Adrenal gland (tissue), 12 donors: ENCODE data around the gene GLIS2. TPM values are rescaled to one million over a fixed set of nuclear protein-coding genes. Genes with fewer than 3 reads are reported as not detected.

ENCODE experiments used
- DNase-seq, 7 donors: peaks; one replicate each; pipeline ENCODE4 v3.0.0-alpha.2; 2019 to 2020
- H3K27ac ChIP-seq, 5 donors: fragments of 200-600 bp; sonication (generic) in 4 of 5; 1 replicate in 3 of 5; 2 replicates in 2 of 5; pipeline versions ENCODE4 v1.5.1 to v1.8.0; 2016 to 2020; ENCODE audit warnings: mild to moderate bottlenecking in 1 of 5
- H3K27me3 ChIP-seq: fragments of 200-600 bp; 2 replicates; pipeline ENCODE4 v1.8.0; 2021
- H3K36me3 ChIP-seq, 2 donors: fragments of 200-600 bp; replicated peaks in 1 of 2; 1 replicate in 1 of 2; 2 replicates in 1 of 2; pipeline versions ENCODE4 v1.5.1 to v1.8.0; 2018 to 2022
- H3K4me1 ChIP-seq, 2 donors: fragments of 200-600 bp; replicated peaks in 1 of 2; 1 replicate in 1 of 2; 2 replicates in 1 of 2; pipeline versions ENCODE4 v1.5.1 to v1.8.0; 2018 to 2021
- H3K4me3 ChIP-seq, 4 donors: fragments of 200-600 bp; sonication (generic) in 3 of 4; one replicate each; pipeline ENCODE4 v1.5.1; 2016 to 2018
- H3K9me3 ChIP-seq, 3 donors: fragments of 200-600 bp; sonication (generic) in 1 of 3; replicated peaks in 1 of 3; 1 replicate in 2 of 3; 2 replicates in 1 of 3; pipeline versions ENCODE4 v1.5.1 to v1.8.0; 2016 to 2021
- CTCF ChIP-seq, 6 experiments: fragments of 450-650 bp in 4 of 6; fragments of 200-600 bp in 2 of 6; sonication (generic) in 1 of 6; IDR thresholded peaks; 1 replicate in 5 of 6; 2 replicates in 1 of 6; pipeline versions ENCODE4 v1.5.1 to v1.8.0; 2016 to 2021; ENCODE audit warnings: antibody characterized with exemption in 6 of 6, mild to moderate bottlenecking in 2 of 6, moderate library complexity in 1 of 6
- POLR2A ChIP-seq, 2 donors: fragments of 450-650 bp; IDR thresholded peaks; one replicate each; pipeline ENCODE4 v1.6.1; 2017; ENCODE audit warnings: antibody characterized with exemption in 2 of 2, mild to moderate bottlenecking in 2 of 2, moderate library complexity in 1 of 2
- WGBS, 4 donors: extraction: QIAGEN DNeasy Blood & Tissue Kit in 2 of 4; methylation state at CpG; one replicate each; pipeline versions ENCODE4 v1.1.5 to v1.1.7; 2013 to 2017; 5-methylcytosine and 5-hydroxymethylcytosine counted together
- intact Hi-C, 2 donors: fragments of 100-400 bp; cut with DNase I; formaldehyde crosslinking; loops; one replicate each; pipeline versions ENCODE4 v1.14.1 to v1.15.0; 2022 to 2023
- polyA plus RNA-seq, 3 donors: library from polyadenylated mRNA; stranded (reverse); fragments of 200-250 nt in 2 of 3; fragments of 350-450 nt in 1 of 3; fragmentation: Illumina TruSeq in 1 of 3; extraction: RNeasy Lipid Tissue Mini Kit (QIAGEN cat#74804) in 1 of 3; gene quantifications; one replicate each; pipeline ENCODE4 v1.2.3, GENCODE V29; 2013 to 2014
- total RNA-seq, 9 donors: library from RNA; depleted of rRNA in 4 of 9; stranded (reverse); fragments of >200 nt in 4 of 9; fragments of 120-200 nt in 1 of 9; fragmentation: NEBNext Ultra II Directional in 1 of 9; extraction: Animal tissue kit (Norgen Biotek cat#: 25700) in 1 of 9; gene quantifications; one replicate each; pipeline versions ENCODE4 v1.1.0 to v1.2.4, GENCODE V29; 2013 to 2023
- donor health status: healthy with polysubstance abuse.
- donor health status: Bipolar disorder and iron deficiency.
- donor health status: DM: yes; HTN: yes; CAD: no.
- donor health status: DM: no; HTN: no; CAD: no.
- donor health status: DM: no; HTN: no; CAD: no.
- donor health status: DM: yes; HTN: yes; CAD: no.

Gene GLIS2
- total and polyA plus RNA-seq, 12 donors: 2.0 to 36.2 (median 17.0) TPM

DNA sequence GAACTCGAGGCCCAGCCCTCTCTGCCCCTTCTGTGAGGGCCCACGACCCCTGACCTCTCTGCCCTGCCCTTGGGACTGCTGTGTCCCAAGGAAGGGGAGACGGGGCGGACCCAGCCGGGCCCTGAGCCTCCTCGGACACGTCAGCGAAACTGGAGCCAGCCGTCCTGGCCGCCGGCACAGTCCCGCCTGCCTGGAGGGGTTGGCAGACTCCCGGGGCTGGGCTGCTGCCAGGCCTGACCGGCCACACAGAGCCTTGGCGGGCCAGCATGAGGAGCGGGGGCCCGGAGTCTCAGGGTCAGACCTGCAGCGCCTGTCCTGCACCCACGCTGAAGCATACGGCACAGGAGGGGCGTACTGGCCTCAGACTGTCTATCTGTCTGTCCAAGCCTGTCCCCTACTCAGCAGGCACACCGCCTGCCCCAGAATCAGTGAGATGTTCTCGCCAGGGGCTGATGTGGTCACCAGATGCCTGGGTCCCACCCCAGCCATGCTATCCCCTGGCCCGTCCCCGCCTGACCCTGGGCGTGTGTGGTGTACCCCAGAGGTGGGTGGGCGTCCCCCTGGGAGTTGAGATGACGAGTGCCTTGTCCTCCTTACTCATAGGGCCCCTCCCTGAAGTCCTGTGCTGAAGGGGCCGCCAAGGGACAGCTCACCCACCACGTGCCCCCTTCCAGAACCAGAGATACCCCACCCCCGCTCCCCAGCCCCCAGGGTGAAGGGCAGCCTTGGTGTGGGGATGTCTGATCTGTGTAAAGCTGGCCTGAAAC, 60.4 kb downstream of the GLIS2 start:
- DNase-seq: peak; percentile 91 to 96 (median 93)
- Histone ChIP-seq H3K4me1 (peaks cover 28 to 53% of the 10 kb centered on the region in 2 donors), H3K36me3 (peaks cover 0 to 13% of the 10 kb centered on the region in 2 donors), H3K27ac (peak overlapping the region; percentile 19 to 90 (median 59)), H3K4me3 (no peak overlapping the region), H3K9me3 (no peaks in the 10 kb centered on the region), H3K27me3 (no peaks in the 10 kb centered on the region)
- WGBS, 4 donors: 29 to 59% (median 40%) methylated on average over 4 to 31 of the region's 31 CpGs
- intact Hi-C loops: no loop called here
- TF ChIP-seq POLR2A (IDR thresholded peaks at IDR 0.05) (no peak), CTCF (IDR thresholded peaks at IDR 0.05) (no peak)

DNA sequence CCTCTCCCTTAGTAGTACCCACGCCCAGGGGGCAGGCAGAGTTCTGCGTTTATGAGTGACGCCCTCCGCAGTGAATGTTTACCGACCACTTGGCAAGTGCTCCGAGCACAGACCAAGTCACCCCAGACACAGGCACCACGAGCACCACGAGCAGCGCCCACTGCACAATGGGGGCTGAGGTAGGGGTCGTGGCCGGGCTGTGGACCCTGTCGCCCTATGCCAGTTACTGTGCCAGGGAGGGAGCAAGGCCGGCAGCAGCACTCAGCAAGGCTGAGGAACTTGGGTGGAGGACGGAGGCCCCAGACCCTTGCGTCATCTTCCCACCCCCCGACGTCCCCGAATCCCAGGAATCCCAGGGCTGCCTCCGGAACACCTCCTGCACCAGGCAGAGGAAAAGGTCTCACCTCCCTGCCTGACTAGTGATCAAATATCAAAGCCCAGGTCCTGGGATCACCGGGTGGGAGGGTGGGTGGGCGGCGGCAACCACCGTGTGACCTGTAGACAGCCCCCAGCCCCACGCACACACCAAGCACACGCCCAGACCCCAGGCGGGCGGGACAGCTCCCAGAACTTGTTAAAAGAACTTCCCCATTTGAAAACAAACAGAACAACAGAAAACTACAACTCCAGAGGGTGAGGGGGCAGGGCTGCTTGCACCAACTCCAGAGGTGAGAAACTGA, 61.2 kb downstream of the GLIS2 start:
- peak overlapping the region in 3 of 5 donors; percentile 59 to 90 (median 84) for H3K27ac ChIP-seq
- WGBS, 4 donors: 69 to 100% (median 73%) methylated on average over 4 to 27 of the region's 27 CpGs
- H3K4me3 ChIP-seq: no peak overlapping the region
- H3K4me1 ChIP-seq: peaks cover 27 to 50% of the 10 kb centered on the region in 2 donors
- H3K9me3 ChIP-seq: no peaks in the 10 kb centered on the region
- H3K36me3 ChIP-seq: peaks cover 0 to 20% of the 10 kb centered on the region in 2 donors
- no peak for TF ChIP-seq POLR2A (IDR thresholded peaks at IDR 0.05)
- TF ChIP-seq CTCF (IDR thresholded peaks at IDR 0.05): no peak
- intact Hi-C loops: no loop called here
- no peak for DNase-seq
- no peaks in the 10 kb centered on the region for H3K27me3 ChIP-seq

GRCh38 chr16:4377573-4378154, 61.8 kb downstream of the GLIS2 start:
- 64 to 78% (median 73%) methylated on average over 5 to 12 of the region's 12 CpGs for WGBS, 4 donors
- DNase-seq: no peak
- intact Hi-C loops: no loop called here
- TF ChIP-seq CTCF (IDR thresholded peaks at IDR 0.05) (peak in 2 of 6 experiments; percentile 2 to 13), POLR2A (IDR thresholded peaks at IDR 0.05) (no peak)
- Histone ChIP-seq H3K27ac (peak overlapping the region in 2 of 5 donors; percentile 49 to 84), H3K36me3 (peaks cover 0 to 27% of the 10 kb centered on the region in 2 donors), H3K4me1 (peaks cover 21 to 44% of the 10 kb centered on the region in 2 donors), H3K27me3 (no peaks in the 10 kb centered on the region), H3K9me3 (no peaks in the 10 kb centered on the region), H3K4me3 (no peak overlapping the region)

DNA sequence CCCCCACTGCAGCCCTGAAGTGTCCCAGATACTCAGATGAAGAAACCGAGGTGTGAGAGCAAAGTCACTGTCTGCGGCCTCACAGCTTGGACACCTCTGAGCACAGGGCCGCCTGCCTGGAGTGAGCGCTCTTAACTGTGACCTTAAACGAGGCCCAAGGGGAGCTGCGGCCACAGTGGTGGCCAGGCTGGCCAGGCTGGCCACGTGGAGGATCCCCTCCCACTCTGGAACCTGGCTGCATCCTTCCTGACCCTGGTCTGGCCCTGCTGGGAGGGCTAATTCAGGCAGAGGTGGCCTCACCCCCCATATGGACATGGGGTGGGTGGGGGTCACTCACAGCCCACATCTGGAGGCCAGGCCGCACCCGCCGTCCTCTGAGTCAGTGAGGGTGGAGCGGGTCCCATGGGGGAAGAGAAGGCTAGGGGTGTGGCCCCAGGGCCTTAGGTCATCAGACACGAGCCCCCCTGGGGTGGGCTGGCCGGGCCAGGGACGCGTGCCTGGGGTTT, 62.3 kb downstream of the GLIS2 start:
- TF ChIP-seq CTCF (IDR thresholded peaks at IDR 0.05) (no peak), POLR2A (IDR thresholded peaks at IDR 0.05) (no peak)
- H3K36me3 ChIP-seq: peaks cover 0 to 32% of the 10 kb centered on the region in 2 donors
- intact Hi-C loops: no loop called here
- no peak overlapping the region for H3K4me3 ChIP-seq
- H3K4me1 ChIP-seq: peaks cover 17 to 38% of the 10 kb centered on the region in 2 donors
- 71 to 83% (median 81%) methylated on average over 6 to 15 of the region's 15 CpGs for WGBS, 4 donors
- no peaks in the 10 kb centered on the region for H3K27me3 ChIP-seq
- DNase-seq: no peak
- H3K27ac ChIP-seq: peak overlapping the region in 2 of 5 donors; percentile 49 to 84
- no peaks in the 10 kb centered on the region for H3K9me3 ChIP-seq
